ENCODE results near the gene TENT5D.

DNA sequence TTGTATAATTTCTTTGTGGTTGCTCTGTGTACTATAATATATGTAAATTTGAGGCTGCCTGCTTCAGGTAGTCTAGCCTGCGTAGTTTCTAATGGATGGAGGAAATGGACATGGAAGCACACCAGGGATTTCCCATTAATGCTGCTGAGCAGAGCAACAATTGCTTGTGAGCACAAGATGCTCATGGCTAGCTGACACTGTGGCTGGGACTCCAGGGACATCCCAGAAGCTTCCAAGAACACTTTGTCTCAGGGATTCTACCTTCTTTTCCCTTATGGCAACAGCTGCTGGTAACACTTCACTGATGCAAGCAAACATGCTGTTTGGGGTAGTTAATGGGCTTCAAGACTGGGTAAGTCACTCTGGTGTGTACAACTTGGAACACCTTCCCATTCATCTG, 66.1 kb downstream of the TENT5D start:
- TF ChIP-seq, protein P1, sequence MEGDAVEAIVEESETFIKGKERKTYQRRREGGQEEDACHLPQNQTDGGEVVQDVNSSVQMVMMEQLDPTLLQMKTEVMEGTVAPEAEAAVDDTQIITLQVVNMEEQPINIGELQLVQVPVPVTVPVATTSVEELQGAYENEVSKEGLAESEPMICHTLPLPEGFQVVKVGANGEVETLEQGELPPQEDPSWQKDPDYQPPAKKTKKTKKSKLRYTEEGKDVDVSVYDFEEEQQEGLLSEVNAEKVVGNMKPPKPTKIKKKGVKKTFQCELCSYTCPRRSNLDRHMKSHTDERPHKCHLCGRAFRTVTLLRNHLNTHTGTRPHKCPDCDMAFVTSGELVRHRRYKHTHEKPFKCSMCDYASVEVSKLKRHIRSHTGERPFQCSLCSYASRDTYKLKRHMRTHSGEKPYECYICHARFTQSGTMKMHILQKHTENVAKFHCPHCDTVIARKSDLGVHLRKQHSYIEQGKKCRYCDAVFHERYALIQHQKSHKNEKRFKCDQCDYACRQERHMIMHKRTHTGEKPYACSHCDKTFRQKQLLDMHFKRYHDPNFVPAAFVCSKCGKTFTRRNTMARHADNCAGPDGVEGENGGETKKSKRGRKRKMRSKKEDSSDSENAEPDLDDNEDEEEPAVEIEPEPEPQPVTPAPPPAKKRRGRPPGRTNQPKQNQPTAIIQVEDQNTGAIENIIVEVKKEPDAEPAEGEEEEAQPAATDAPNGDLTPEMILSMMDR (IDR thresholded peaks at IDR 0.05; ENCODE audit: insufficient read depth, low read length, poor library complexity, severe bottlenecking): no peak
- TF ChIP-seq EZH2phosphoT487 (conservative IDR thresholded peaks at IDR 0.05; ENCODE audit: low read length): no peak

All from SU-DHL-6 (cell line).